ENCODE measurements around the gene GLRA1.
"Not testable (repeated sequence)": the region's sequence is repeated elsewhere in the genome, so short reads cannot be mapped to it uniquely, and the experiment has no call there.

Gene GLRA1

GRCh38 chr5:151913425-151913824 lies 11.2 kb downstream of the GLRA1 start:
- no peak for DNase-seq

DNA sequence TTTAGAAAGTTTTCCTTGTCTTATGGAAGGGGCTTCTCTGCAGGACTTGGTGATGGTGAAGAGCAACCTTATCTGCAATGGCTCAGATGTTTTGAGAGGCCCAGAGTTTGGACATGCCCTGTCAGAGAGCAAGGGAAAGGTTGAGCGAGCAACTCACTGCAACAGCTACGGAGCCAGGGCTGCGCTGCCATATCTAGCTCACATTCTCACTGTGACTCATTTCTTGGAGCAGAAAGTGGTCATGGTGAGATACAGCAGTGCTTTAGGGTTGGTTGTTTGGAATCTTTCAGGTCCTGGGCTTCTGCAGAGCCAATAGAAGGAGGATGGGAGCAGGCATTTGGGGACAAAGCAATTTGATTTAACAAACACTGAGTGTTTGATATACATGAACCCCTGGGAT lies 12.3 kb downstream of the GLRA1 start:
- DNase-seq = no peak

GRCh38 chr5:151911011-151911410 lies 13.6 kb downstream of the GLRA1 start:
- DNase-seq = no peak

GRCh38 chr5:151909628-151910027 lies 15.0 kb downstream of the GLRA1 start:
- no peak for DNase-seq

DNA sequence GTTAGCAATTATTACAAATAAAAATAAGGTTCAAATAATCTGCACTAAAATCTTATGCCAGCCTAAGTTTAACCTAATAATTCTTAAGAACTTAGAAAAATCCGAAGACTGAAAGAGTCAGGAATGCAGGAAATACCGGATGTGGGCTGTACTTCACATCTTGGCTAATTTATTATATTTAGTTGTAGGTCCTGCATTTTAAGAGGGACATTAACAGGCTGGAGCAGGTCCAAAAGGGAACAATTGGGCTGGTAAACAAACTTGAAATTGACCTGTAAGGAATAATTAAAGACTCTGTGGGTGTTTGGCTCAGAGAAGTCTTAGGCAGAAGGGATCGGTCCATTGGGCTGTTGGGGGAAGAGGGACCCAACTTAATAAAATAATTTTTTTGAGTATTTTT lies 18.4 kb downstream of the GLRA1 start:
- DNase-seq = no peak

DNA sequence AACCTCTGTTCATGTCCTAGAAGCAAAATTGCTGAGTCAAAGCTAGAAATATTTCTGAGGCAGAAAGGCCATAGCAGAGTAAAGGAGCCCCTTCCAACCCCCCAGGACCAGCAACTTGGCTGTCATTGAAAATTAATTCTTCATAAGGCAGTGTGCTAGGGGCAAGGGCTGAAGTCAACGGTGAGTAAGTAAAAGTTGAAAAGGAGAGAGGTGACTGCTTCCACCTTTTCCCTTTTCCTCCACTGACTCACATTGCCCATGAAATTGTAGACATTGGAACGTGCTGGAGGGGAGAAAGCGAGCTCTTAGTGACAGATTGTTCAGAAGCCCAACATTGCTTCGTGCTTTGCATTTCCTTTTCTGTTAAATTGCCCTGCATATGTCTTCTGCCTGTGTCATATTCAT lies 19.1 kb downstream of the GLRA1 start:
- no peak for DNase-seq

- DNase-seq = no peak
These were observed 19.7 kb downstream of the GLRA1 start for GRCh38 chr5:151904909-151905308.

DNA sequence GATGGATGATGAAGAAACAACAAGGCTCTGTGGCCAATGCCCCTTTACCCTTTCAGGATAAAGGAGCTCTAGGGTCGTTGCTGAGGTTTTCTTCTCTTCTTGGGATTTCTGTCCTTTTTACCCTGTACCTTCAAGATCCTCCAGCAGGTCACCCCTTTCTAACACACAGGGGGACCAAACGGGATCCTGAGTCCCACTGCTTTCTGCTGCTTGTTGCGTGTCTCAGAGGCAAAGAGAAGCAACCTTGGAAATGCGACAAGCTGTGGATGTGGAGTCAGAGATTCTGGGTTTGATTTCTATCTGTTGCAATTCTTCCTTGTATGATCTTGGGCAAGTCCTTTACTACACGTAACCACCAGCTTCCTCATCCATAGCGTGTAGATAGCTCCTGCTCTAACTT lies 20.5 kb downstream of the GLRA1 start:
- DNase-seq = no peak

DNA sequence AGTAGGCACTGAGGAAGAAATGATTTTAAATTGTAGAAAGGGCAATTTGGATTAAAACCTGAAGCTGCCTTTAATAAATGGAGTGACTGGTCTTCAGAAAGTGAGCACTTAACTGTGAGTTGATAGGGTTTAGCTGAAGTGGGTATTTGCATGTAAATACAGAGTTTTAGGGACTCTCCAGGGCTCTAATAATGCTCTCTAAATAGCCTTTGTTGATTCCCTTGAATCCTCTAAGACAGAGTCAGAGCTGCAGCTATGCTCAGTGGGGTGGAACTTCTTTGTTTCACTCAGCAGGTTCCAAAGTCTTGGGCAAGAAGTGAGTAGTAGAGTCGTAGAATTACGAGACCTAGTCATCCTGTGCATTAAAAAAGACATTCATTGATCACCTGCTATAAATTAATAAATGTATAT lies 21.4 kb downstream of the GLRA1 start:
- no peak for DNase-seq

DNA sequence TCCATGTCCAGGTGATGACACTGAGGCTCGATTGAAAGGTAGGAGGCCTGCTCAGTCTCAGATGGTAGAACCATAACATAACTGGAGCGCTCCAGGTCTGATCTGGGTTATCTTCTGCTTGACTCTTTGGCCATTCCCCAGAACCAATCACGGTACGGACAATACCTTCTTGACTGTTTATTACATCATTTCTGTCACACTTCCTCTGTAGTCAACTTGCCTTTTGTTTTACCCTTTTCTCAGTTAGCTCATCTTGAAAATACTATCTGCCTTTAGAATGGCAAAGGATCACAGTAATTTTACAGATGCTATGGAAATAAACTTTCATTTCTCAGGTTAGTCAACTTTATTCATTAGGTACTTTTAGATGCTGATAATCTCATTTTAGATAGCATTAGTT lies 22.4 kb downstream of the GLRA1 start:
- no peak for DNase-seq

DNA sequence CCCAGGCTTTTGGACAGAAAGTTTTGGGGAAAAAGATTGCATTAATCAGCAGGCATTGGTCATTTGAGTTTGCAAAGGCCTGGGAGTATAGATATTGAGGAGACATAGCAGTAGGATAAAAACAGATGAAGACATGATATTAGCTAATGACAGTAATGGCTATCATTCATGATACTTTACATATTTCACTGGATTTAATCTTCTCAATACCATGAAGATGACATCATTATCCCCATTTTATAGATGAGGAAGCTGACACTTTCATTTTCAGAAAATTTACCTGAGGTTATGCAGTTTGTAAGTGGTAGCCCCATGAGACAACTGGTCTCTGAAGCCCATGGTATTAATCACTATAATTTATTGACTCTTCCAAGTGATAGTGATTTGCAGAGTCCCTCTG lies 23.0 kb downstream of the GLRA1 start:
- DNase-seq = no peak

GRCh38 chr5:151900891-151901290 lies 23.8 kb downstream of the GLRA1 start:
- no peak for DNase-seq

DNA sequence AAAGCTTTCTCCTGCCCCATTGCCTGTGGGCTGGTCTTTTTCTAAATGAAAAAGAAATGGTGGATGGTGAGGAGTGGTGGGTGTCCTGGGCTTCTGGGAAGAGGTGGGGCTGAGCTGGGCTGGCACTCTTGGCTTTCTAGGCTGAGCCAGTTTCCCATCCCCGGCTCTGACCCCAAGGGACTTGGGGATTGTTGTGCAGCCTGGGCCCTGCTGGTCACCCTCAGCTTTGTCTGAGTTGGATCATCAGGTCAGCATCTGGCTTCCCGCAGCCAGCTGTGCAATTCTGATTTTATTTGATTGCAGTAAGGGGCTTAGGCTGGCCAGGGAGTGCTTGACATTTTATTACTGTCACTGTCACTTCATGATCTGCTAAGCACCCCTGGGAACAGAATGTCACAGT lies 25.3 kb downstream of the GLRA1 start:
- DNase-seq = no peak

GRCh38 chr5:151897896-151898295 lies 26.8 kb downstream of the GLRA1 start:
- no peak for DNase-seq

DNA sequence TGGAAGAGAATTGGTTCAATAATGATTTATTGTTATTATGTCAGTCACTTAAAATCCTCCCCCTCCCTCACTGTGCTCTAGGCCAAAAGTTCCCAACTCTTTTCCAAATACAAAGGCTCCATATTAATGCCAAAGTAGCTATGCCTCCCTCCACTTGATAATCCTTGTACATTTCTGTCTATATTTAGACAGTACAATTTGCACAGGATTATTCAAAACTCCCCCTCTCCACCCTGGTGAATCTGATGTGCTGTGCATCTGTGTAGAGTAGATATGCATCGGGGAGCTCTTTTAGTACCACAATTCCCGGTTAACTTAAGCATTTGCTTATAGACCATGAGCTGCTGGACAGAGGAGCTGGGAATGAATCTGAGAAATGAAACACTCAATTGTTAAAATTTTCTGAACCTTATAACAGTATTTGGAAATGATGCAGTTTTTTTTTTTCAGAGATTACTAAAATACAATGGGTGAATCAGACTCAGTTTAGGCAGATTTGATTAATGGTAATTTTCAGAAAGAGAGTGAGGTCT lies 27.6 kb downstream of the GLRA1 start:
- DNase-seq = no peak

- no peak for DNase-seq
These were observed 28.5 kb downstream of the GLRA1 start for GRCh38 chr5:151896031-151896691.

- no peak for DNase-seq
These were observed 29.0 kb downstream of the GLRA1 start for GRCh38 chr5:151895660-151896030.

GRCh38 chr5:151893485-151893884 lies 31.2 kb downstream of the GLRA1 start:
- not testable (repeated sequence) for DNase-seq

GRCh38 chr5:151892393-151892792 lies 32.3 kb downstream of the GLRA1 start:
- DNase-seq = no peak

GRCh38 chr5:151890299-151890698 lies 34.4 kb downstream of the GLRA1 start:
- no peak for DNase-seq

GRCh38 chr5:151889614-151890013 lies 35.0 kb downstream of the GLRA1 start:
- DNase-seq = no peak

GRCh38 chr5:151886546-151887275 lies 37.9 kb downstream of the GLRA1 start:
- no peak for DNase-seq

GRCh38 chr5:151885138-151885908 lies 39.3 kb downstream of the GLRA1 start:
- DNase-seq = no peak

Measured in GOT3 (cell line).